K562 (cell line): Measurements from ENCODE around the gene SLC34A1. TPM values are rescaled to one million over a fixed set of nuclear protein-coding genes. Genes with fewer than 3 reads are reported as not detected.
A peak's percentile ranks its signal among the peaks of the same experiment; 100 is the strongest.

Source experiments
- BACH1 ChIP-seq: fragments of 200-800 bp; sonication (Bioruptor generic); IDR thresholded peaks from 2 replicates; pipeline ENCODE4 v1.6.1; 2016; ENCODE audit warnings: missing genetic modification characterization, missing compliant biosample characterization
- CEBPG ChIP-seq, 3 experiments: fragments of 200-800 bp in 1 of 3; sonication (Bioruptor generic) in 1 of 3; sonication (generic) in 1 of 3; formaldehyde crosslinking in 1 of 3; IDR thresholded peaks in 2 of 3; conservative IDR thresholded peaks in 1 of 3; 2 replicates each; pipeline versions ENCODE4 v1.6.1 to v1.8.0; 2016 to 2022; ENCODE audit warnings: missing compliant biosample characterization in 2 of 3, missing genetic modification characterization in 2 of 3, mild to moderate bottlenecking in 1 of 3, missing genetic modification reagents in 1 of 3
- DIDO1 ChIP-seq: fragments of 450-650 bp; IDR thresholded peaks from 2 replicates; pipeline ENCODE4 v1.6.1; 2016; ENCODE audit warnings: low read depth, missing biosample characterization, missing genetic modification characterization
- ELF4 ChIP-seq: fragments of 450-650 bp; formaldehyde crosslinking; IDR thresholded peaks from 2 replicates; pipeline ENCODE4 v1.4.0; 2022; ENCODE audit warnings: missing genetic modification characterization
- HDAC3 ChIP-seq: fragments of 450-650 bp; IDR thresholded peaks from 2 replicates; pipeline ENCODE4 v1.6.1; 2018; ENCODE audit warnings: borderline replicate concordance, mild to moderate bottlenecking, moderate library complexity; ENCODE audit not compliant: partially characterized antibody
- HNRNPH1 ChIP-seq: fragments of 200-400 bp; formaldehyde crosslinking; optimal IDR thresholded peaks from 2 replicates; pipeline ENCODE3; 2017; ENCODE audit warnings: low read depth, mild to moderate bottlenecking, low read length, moderate library complexity
- SAFB2 ChIP-seq: fragments of 200-400 bp; formaldehyde crosslinking; IDR thresholded peaks from 2 replicates; pipeline ENCODE4 v1.6.1; 2018; ENCODE audit warnings: borderline replicate concordance, low read length, low read depth, moderate library complexity; ENCODE audit not compliant: severe bottlenecking
- SLC30A9 ChIP-seq: fragments of 250-450 bp; sonication (Bioruptor Pico); IDR thresholded peaks from 2 replicates; pipeline ENCODE4 v1.8.0; 2022; ENCODE audit warnings: mild to moderate bottlenecking, moderate library complexity
- SMARCA4 ChIP-seq: fragments of 450-650 bp; IDR thresholded peaks from 2 replicates; pipeline ENCODE4 v1.6.1; 2016
- SMARCE1 ChIP-seq: fragments of 450-650 bp; IDR thresholded peaks from 2 replicates; pipeline ENCODE4 v1.7.1; 2016; ENCODE audit warnings: mild to moderate bottlenecking
- SOX6 ChIP-seq: fragments of 450-650 bp; IDR thresholded peaks from 2 replicates; pipeline ENCODE4 v1.6.1; 2014; ENCODE audit warnings: mild to moderate bottlenecking
- SREBF2 ChIP-seq: sonication (generic); formaldehyde crosslinking; IDR thresholded peaks from 2 replicates; pipeline ENCODE4 v1.4.0; 2020; ENCODE audit warnings: mild to moderate bottlenecking, missing genetic modification reagents
- TAF7 ChIP-seq: fragments of 450-650 bp; IDR thresholded peaks from 2 replicates; pipeline ENCODE4 v1.6.1; 2016; ENCODE audit warnings: missing genetic modification characterization, missing compliant biosample characterization
- XRCC5 ChIP-seq: fragments of 200-400 bp; formaldehyde crosslinking; IDR thresholded peaks from 2 replicates; pipeline ENCODE4 v1.6.1; 2017; ENCODE audit warnings: low read depth, mild to moderate bottlenecking, low read length
- ZEB2 ChIP-seq: fragments of 450-650 bp; IDR thresholded peaks from 2 replicates; pipeline ENCODE4 v1.6.1; 2016
- ZNF3 ChIP-seq: fragments of 250-450 bp; sonication (Bioruptor Pico); IDR thresholded peaks from 2 replicates; pipeline ENCODE4 v1.5.0; 2021; ENCODE audit warnings: mild to moderate bottlenecking, moderate library complexity
- ZNF699 ChIP-seq: fragments of 250-450 bp; sonication (Bioruptor Pico); IDR thresholded peaks from 2 replicates; pipeline ENCODE4 v1.8.0; 2021; ENCODE audit warnings: mild to moderate bottlenecking, moderate library complexity; ENCODE audit not compliant: insufficient replicate concordance
- polyA plus RNA-seq, 8 experiments: library from polyadenylated mRNA; depleted of rRNA in 4 of 8; stranded (reverse) in 5 of 8; unstranded in 3 of 8; fragments of >200 nt; fragmentation: Nextera tagmentation in 2 of 8; fragmentation: Illumina TruSeq in 1 of 8; extraction: Ambion mirVana in 2 of 8; extraction: Trizol in 1 of 8; gene quantifications; 2 replicates each; pipeline versions ENCODE4 v1.2.1 to v1.2.3, GENCODE V29; 2011 to 2014; ENCODE audit warnings: inconsistent platforms in 1 of 8, missing spikeins in 1 of 8
- total RNA-seq, 7 experiments: library from RNA; depleted of rRNA in 6 of 7; stranded (reverse); fragments of >200 nt in 6 of 7; fragmentation: Illumina TruSeq in 2 of 7; extraction: Trizol in 2 of 7; gene quantifications; 2 replicates each; pipeline versions ENCODE4 v1.2.1 to v1.2.3, GENCODE V29; 2011 to 2021; ENCODE audit warnings: low replicate concordance in 1 of 7
- TF ChIP-seq, protein P1 (sequence below): sonication (generic); formaldehyde crosslinking; IDR thresholded peaks from 2 replicates; pipeline ENCODE4 v1.4.0; 2020; ENCODE audit warnings: mild to moderate bottlenecking, missing genetic modification reagents
- TF ChIP-seq, protein P2 (sequence below): fragments of 450-650 bp; IDR thresholded peaks from 2 replicates; pipeline ENCODE4 v1.6.1; 2016; ENCODE audit warnings: borderline replicate concordance
- TF ChIP-seq, protein P3 (sequence below): fragments of 250-450 bp; sonication (Bioruptor Pico); IDR thresholded peaks from 2 replicates; pipeline ENCODE4 v1.8.0; 2022; ENCODE audit warnings: moderate library complexity, mild to moderate bottlenecking, inconsistent platforms
- TF ChIP-seq, protein P4 (sequence below): fragments of 250-450 bp; sonication (Bioruptor Pico); IDR thresholded peaks from 2 replicates; pipeline ENCODE4 v1.8.0; 2021; ENCODE audit warnings: mild to moderate bottlenecking, moderate library complexity

The SLC34A1 gene
- total and polyA plus RNA-seq, 9 of the 15 experiments (the other 6 are each of a cell fraction or from before 2014, with no cell fraction given): not detected

DNA sequence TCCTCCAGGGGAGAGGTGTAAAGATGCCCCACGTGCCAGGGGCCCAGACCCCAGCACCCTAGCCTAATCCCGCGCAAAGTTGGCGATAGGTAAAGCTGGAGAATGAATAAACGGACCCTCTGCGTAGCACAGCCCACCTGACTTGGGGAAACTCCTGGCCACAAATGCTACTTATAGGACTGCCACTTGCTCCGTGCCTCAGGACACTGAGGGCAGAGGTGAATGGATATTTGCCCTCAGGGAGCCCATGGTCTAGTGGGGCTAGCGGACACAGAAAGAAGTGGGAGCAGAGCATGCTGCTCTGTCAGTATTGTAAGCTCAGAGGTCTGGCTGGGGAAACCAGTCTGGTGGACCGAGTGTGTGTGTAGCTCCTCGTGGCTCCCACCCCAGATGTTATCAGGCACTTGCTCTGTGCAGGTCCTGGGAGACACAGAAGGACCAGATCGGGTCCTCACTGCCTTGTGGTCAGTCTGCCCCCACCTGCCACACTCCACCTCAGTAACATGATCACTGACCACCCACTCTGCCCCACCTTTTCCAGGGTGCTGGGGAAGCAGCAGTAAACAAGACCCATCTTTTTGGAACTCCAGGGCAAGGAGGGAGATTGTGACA is 43.1 kb downstream of the SLC34A1 start (continued):
- TF ChIP-seq HNRNPH1: no peak
- TF ChIP-seq, protein P1, sequence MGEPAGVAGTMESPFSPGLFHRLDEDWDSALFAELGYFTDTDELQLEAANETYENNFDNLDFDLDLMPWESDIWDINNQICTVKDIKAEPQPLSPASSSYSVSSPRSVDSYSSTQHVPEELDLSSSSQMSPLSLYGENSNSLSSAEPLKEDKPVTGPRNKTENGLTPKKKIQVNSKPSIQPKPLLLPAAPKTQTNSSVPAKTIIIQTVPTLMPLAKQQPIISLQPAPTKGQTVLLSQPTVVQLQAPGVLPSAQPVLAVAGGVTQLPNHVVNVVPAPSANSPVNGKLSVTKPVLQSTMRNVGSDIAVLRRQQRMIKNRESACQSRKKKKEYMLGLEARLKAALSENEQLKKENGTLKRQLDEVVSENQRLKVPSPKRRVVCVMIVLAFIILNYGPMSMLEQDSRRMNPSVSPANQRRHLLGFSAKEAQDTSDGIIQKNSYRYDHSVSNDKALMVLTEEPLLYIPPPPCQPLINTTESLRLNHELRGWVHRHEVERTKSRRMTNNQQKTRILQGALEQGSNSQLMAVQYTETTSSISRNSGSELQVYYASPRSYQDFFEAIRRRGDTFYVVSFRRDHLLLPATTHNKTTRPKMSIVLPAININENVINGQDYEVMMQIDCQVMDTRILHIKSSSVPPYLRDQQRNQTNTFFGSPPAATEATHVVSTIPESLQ (CRISPR knock-in tag): no peak; the same call in 1 of the 2 replicates
- no peak for TF ChIP-seq ZNF699 (CRISPR knock-in tag)
- TF ChIP-seq, protein P2, sequence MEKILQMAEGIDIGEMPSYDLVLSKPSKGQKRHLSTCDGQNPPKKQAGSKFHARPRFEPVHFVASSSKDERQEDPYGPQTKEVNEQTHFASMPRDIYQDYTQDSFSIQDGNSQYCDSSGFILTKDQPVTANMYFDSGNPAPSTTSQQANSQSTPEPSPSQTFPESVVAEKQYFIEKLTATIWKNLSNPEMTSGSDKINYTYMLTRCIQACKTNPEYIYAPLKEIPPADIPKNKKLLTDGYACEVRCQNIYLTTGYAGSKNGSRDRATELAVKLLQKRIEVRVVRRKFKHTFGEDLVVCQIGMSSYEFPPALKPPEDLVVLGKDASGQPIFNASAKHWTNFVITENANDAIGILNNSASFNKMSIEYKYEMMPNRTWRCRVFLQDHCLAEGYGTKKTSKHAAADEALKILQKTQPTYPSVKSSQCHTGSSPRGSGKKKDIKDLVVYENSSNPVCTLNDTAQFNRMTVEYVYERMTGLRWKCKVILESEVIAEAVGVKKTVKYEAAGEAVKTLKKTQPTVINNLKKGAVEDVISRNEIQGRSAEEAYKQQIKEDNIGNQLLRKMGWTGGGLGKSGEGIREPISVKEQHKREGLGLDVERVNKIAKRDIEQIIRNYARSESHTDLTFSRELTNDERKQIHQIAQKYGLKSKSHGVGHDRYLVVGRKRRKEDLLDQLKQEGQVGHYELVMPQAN: peak; percentile 66
- TF ChIP-seq, protein P3, sequence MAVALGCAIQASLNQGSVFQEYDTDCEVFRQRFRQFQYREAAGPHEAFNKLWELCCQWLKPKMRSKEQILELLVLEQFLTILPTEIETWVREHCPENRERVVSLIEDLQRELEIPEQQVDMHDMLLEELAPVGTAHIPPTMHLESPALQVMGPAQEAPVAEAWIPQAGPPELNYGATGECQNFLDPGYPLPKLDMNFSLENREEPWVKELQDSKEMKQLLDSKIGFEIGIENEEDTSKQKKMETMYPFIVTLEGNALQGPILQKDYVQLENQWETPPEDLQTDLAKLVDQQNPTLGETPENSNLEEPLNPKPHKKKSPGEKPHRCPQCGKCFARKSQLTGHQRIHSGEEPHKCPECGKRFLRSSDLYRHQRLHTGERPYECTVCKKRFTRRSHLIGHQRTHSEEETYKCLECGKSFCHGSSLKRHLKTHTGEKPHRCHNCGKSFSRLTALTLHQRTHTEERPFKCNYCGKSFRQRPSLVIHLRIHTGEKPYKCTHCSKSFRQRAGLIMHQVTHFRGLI (CRISPR knock-in tag): no peak
- TF ChIP-seq SOX6: 0 out of 2 replicates have a peak, but pooled peaks have one; percentile 8
- no peak for TF ChIP-seq ZEB2
- TF ChIP-seq SMARCA4: no peak
- TF ChIP-seq, protein P4, sequence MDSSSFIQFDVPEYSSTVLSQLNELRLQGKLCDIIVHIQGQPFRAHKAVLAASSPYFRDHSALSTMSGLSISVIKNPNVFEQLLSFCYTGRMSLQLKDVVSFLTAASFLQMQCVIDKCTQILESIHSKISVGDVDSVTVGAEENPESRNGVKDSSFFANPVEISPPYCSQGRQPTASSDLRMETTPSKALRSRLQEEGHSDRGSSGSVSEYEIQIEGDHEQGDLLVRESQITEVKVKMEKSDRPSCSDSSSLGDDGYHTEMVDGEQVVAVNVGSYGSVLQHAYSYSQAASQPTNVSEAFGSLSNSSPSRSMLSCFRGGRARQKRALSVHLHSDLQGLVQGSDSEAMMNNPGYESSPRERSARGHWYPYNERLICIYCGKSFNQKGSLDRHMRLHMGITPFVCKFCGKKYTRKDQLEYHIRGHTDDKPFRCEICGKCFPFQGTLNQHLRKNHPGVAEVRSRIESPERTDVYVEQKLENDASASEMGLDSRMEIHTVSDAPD (CRISPR knock-in tag): no peak
- no peak for TF ChIP-seq XRCC5
- TF ChIP-seq SMARCE1: 0 out of 2 replicates have a peak, but pooled peaks have one; percentile 3
- no peak for TF ChIP-seq ZNF3 (CRISPR knock-in tag)
- TF ChIP-seq SREBF2 (CRISPR knock-in tag): no peak
- 0 out of 2 replicates have a peak, but pooled peaks have one; percentile 43 for TF ChIP-seq BACH1 (tag)
- no peak for TF ChIP-seq ELF4
- TF ChIP-seq SAFB2: no peak
- no peak for TF ChIP-seq SLC30A9 (CRISPR knock-in tag)
- TF ChIP-seq TAF7 (tag): no peak
- peak; percentile 37; the same call in 1 of the 2 replicates for TF ChIP-seq CEBPG (CRISPR knock-in tag; IDR thresholded peaks at IDR 0.05)
- TF ChIP-seq CEBPG (tag; conservative IDR thresholded peaks at IDR 0.05 in 1 of 2, IDR thresholded peaks at IDR 0.05 in 1 of 2): no peak
- no peak for TF ChIP-seq DIDO1 (tag)
- no peak for TF ChIP-seq HDAC3
